IPS DF 4.7 (cell line): ENCODE measurements around the gene VPS13D.
"Not testable (repeated sequence)": the region's sequence is repeated elsewhere in the genome, so short reads cannot be mapped to it uniquely, and the experiment has no call there.

Experiments used
- DNase-seq: peaks from one replicate; pipeline ENCODE4 v3.0.0-alpha.2; 2013; ENCODE audit warnings: low spot score; ENCODE audit errors: extremely low read depth

The VPS13D gene

GRCh38 chr1:12537294-12537693 is 307.5 kb downstream of the VPS13D start:
- no peak for DNase-seq

GRCh38 chr1:12537906-12538461 is 308.2 kb downstream of the VPS13D start:
- DNase-seq, result no peak

- not testable (repeated sequence) for DNase-seq
Observed at GRCh38 chr1:12538536-12538935, 308.7 kb downstream of the VPS13D start.

- DNase-seq, result no peak
Observed at GRCh38 chr1:12539320-12539704, 309.5 kb downstream of the VPS13D start.

GRCh38 chr1:12539705-12540579 is 310.1 kb downstream of the VPS13D start:
- DNase-seq, result no peak

- DNase-seq, result no peak
Observed at GRCh38 chr1:12540580-12541273, 310.9 kb downstream of the VPS13D start.

GRCh38 chr1:12541274-12542137 is 311.7 kb downstream of the VPS13D start:
- no peak for DNase-seq

- DNase-seq, result no peak
Observed at GRCh38 chr1:12542138-12542465, 312.3 kb downstream of the VPS13D start.

GRCh38 chr1:12542616-12543592 is 313.1 kb downstream of the VPS13D start:
- DNase-seq, result no peak

GRCh38 chr1:12543740-12544154 is 313.9 kb downstream of the VPS13D start:
- no peak for DNase-seq

- no peak for DNase-seq
Observed at GRCh38 chr1:12544357-12544756, 314.5 kb downstream of the VPS13D start.

GRCh38 chr1:12544992-12545391 is 315.2 kb downstream of the VPS13D start:
- no peak for DNase-seq

- no peak for DNase-seq
Observed at GRCh38 chr1:12546771-12547585, 317.1 kb downstream of the VPS13D start.

- no peak for DNase-seq
Observed at GRCh38 chr1:12547586-12548225, 317.9 kb downstream of the VPS13D start.

GRCh38 chr1:12548279-12548972 is 318.6 kb downstream of the VPS13D start:
- no peak for DNase-seq

GRCh38 chr1:12548973-12549459 is 319.2 kb downstream of the VPS13D start:
- no peak for DNase-seq

GRCh38 chr1:12549460-12550349 is 319.9 kb downstream of the VPS13D start:
- DNase-seq, result no peak
